Left lung (tissue), 10 donors: Measurements from ENCODE around the gene KIF16B. TPM values are rescaled to one million over a fixed set of nuclear protein-coding genes. Genes with fewer than 3 reads are reported as not detected.

Source experiments
- ATAC-seq: fragments of 200-7000 bp; cut with Tn5 transposase; one replicate; pipeline ENCODE4 v1.9.1; 2020; ENCODE audit warnings: moderate library complexity
- DNase-seq, 4 donors: peaks; one replicate each; pipeline ENCODE4 v3.0.0-alpha.2; 2013 to 2020
- H3K27ac ChIP-seq, 2 donors: fragments of 200-600 bp; sonication (generic) in 1 of 2; one replicate each; pipeline versions ENCODE4 v1.5.0 to v1.8.0; 2020 to 2021
- H3K27me3 ChIP-seq, 2 donors: fragments of 200-600 bp; sonication (generic) in 1 of 2; one replicate each; pipeline versions ENCODE4 v1.5.0 to v1.8.0; 2020 to 2021
- H3K36me3 ChIP-seq, 2 donors: fragments of 200-600 bp; sonication (generic) in 1 of 2; one replicate each; pipeline versions ENCODE4 v1.5.0 to v1.8.0; 2020 to 2021
- H3K4me1 ChIP-seq, 2 donors: fragments of 200-600 bp; one replicate each; pipeline ENCODE4 v1.8.0; 2021
- H3K4me3 ChIP-seq, 2 donors: fragments of 200-600 bp; sonication (generic) in 1 of 2; one replicate each; pipeline versions ENCODE4 v1.5.0 to v1.8.0; 2020 to 2021; ENCODE audit warnings: mild to moderate bottlenecking in 1 of 2
- H3K9me3 ChIP-seq, 2 donors: fragments of 200-600 bp; sonication (generic) in 1 of 2; one replicate each; pipeline versions ENCODE4 v1.5.0 to v1.8.0; 2020 to 2021
- CTCF ChIP-seq, 2 donors: fragments of 200-600 bp; sonication (generic) in 1 of 2; IDR thresholded peaks; one replicate each; pipeline versions ENCODE4 v1.5.0 to v1.8.0; 2021; ENCODE audit warnings: antibody characterized with exemption in 2 of 2
- intact Hi-C, 2 donors: fragments of 100-400 bp; cut with DNase I; formaldehyde crosslinking; loops; one replicate each; pipeline versions ENCODE4 v1.11.2 to v1.14.2; 2022
- polyA plus RNA-seq, 6 donors: library from polyadenylated mRNA; unstranded; fragments of 120-200 nt; gene quantifications; one replicate each; pipeline ENCODE4 v1.2.1, GENCODE V29; 2013; ENCODE audit not compliant: insufficient read length in 6 of 6
- total RNA-seq, 2 donors: library from RNA; stranded (reverse); fragmentation: NEBNext Ultra II Directional; extraction: Animal tissue kit (Norgen Biotek cat#: 25700); gene quantifications; one replicate each; pipeline ENCODE4 v1.2.1, GENCODE V29; 2021
- donor health status: DM: no; HTN: yes; CAD: no.
- donor health status: DM: no; HTN: no; CAD: no.

Gene KIF16B
- total and polyA plus RNA-seq, 8 donors: 9.1 to 23.8 (median 12.8) TPM

- DNase-seq (no peak), ATAC-seq (peak; percentile 47)
- no peak overlapping the region for H3K27ac ChIP-seq
- intact Hi-C loops: no loop called here
- no peaks in the 10 kb centered on the region for H3K27me3 ChIP-seq
- H3K9me3 ChIP-seq: no peaks in the 10 kb centered on the region
- no peaks in the 10 kb centered on the region for H3K4me1 ChIP-seq
- H3K4me3 ChIP-seq: no peak overlapping the region
- peaks cover 0 to 31% of the 10 kb centered on the region in 2 donors for H3K36me3 ChIP-seq
- no peak for TF ChIP-seq CTCF (IDR thresholded peaks at IDR 0.05)
Measured at GRCh38 chr20:16491294-16491905, 81.8 kb downstream of the KIF16B start.

- TF ChIP-seq CTCF (IDR thresholded peaks at IDR 0.05): no peak
- intact Hi-C loops: no loop called here
- peaks cover 0 to 25% of the 10 kb centered on the region in 2 donors for H3K36me3 ChIP-seq
- H3K4me1 ChIP-seq: no peaks in the 10 kb centered on the region
- DNase-seq (no peak), ATAC-seq (no peak)
- no peaks in the 10 kb centered on the region for H3K9me3 ChIP-seq
- H3K27me3 ChIP-seq: no peaks in the 10 kb centered on the region
- no peak overlapping the region for H3K4me3 ChIP-seq
- H3K27ac ChIP-seq: no peak overlapping the region
Measured at GRCh38 chr20:16490696-16491095, 82.6 kb downstream of the KIF16B start.

GRCh38 chr20:16488616-16489015 lies 84.6 kb downstream of the KIF16B start:
- Histone ChIP-seq H3K27me3 (no peaks in the 10 kb centered on the region), H3K4me1 (no peaks in the 10 kb centered on the region), H3K9me3 (no peaks in the 10 kb centered on the region), H3K4me3 (no peak overlapping the region), H3K36me3 (peaks cover 0 to 22% of the 10 kb centered on the region in 2 donors), H3K27ac (no peak overlapping the region)
- no peak for TF ChIP-seq CTCF (IDR thresholded peaks at IDR 0.05)
- ATAC-seq (no peak), DNase-seq (no peak)
- intact Hi-C loops: no loop called here

GRCh38 chr20:16488086-16488485 lies 85.2 kb downstream of the KIF16B start:
- DNase-seq (no peak), ATAC-seq (no peak)
- H3K9me3 ChIP-seq: no peaks in the 10 kb centered on the region

GRCh38 chr20:16486532-16486931 lies 86.7 kb downstream of the KIF16B start:
- H3K36me3 ChIP-seq: peaks cover 0 to 12% of the 10 kb centered on the region in 2 donors
- no peaks in the 10 kb centered on the region for H3K9me3 ChIP-seq
- no peaks in the 10 kb centered on the region for H3K4me1 ChIP-seq
- ATAC-seq (no peak), DNase-seq (no peak)
- intact Hi-C loops: no loop called here
- TF ChIP-seq CTCF (IDR thresholded peaks at IDR 0.05): no peak
- H3K27me3 ChIP-seq: no peaks in the 10 kb centered on the region
- H3K4me3 ChIP-seq: no peak overlapping the region
- no peak overlapping the region for H3K27ac ChIP-seq

More at GRCh38 chr20:16488086-16488485, 85.2 kb downstream of the KIF16B start:
- intact Hi-C loops: no loop called here
- Histone ChIP-seq H3K27ac (no peak overlapping the region), H3K36me3 (peaks cover 0 to 17% of the 10 kb centered on the region in 2 donors), H3K4me3 (no peak overlapping the region), H3K4me1 (no peaks in the 10 kb centered on the region), H3K27me3 (no peaks in the 10 kb centered on the region)
- no peak for TF ChIP-seq CTCF (IDR thresholded peaks at IDR 0.05)
